Fibroblast of upper back skin (primary cell): ENCODE results near the gene AKAP10.
"Not testable (repeated sequence)": the region's sequence is repeated elsewhere in the genome, so short reads cannot be mapped to it uniquely, and the experiment has no call there.

Experiments
- DNase-seq: peaks from one replicate; pipeline ENCODE4 v3.0.0-alpha.2; 2013

AKAP10 gene

GRCh38 chr17:19860647-19861177, 116.9 kb downstream of the AKAP10 start:
- not testable (repeated sequence) for DNase-seq

GRCh38 chr17:19857640-19858039, 120.0 kb downstream of the AKAP10 start:
- DNase-seq, result no peak
